H1 (cell line): Measurements from ENCODE around the gene SYT15. TPM values are rescaled to one million over a fixed set of nuclear protein-coding genes. Genes with fewer than 3 reads are reported as not detected.

ENCODE experiments used
- EGR1 ChIP-seq: IDR thresholded peaks from 2 replicates; pipeline ENCODE4 v1.6.1; 2011; ENCODE audit warnings: low read depth, low read length, borderline replicate concordance
- EZH2 ChIP-seq: fragments of 200-600 bp; sonication (generic); IDR thresholded peaks from 2 replicates; pipeline ENCODE4 v1.7.1; 2012; ENCODE audit warnings: low read depth, mild to moderate bottlenecking, moderate library complexity, low read length, inconsistent platforms; ENCODE audit not compliant: severe bottlenecking
- HDAC2 ChIP-seq, 2 experiments: fragments of 300-600 bp in 1 of 2; sonication (generic) in 1 of 2; IDR thresholded peaks; 2 replicates each; pipeline ENCODE4 v1.6.1; 2011 to 2012; ENCODE audit warnings: low read depth in 2 of 2, low read length in 2 of 2, mild to moderate bottlenecking in 2 of 2, moderate library complexity in 2 of 2, borderline replicate concordance in 1 of 2, inconsistent platforms in 1 of 2
- HDAC6 ChIP-seq: IDR thresholded peaks from one replicate; pipeline ENCODE4 v1.7.1; 2012; ENCODE audit warnings: low read depth, mild to moderate bottlenecking, inconsistent platforms, low read length, moderate library complexity
- MAFK ChIP-seq: IDR thresholded peaks from 2 replicates; pipeline ENCODE4 v1.6.1; 2012; ENCODE audit warnings: low read depth, mild to moderate bottlenecking, improper control_type of control experiment, low read length
- RAD21 ChIP-seq, 2 experiments: IDR thresholded peaks in 1 of 2; conservative IDR thresholded peaks in 1 of 2; 2 replicates each; pipeline ENCODE4 v1.6.1; 2011; ENCODE audit warnings: low read depth in 2 of 2, low read length in 2 of 2, improper control_type of control experiment in 1 of 2, inconsistent platforms in 1 of 2, mild to moderate bottlenecking in 1 of 2, moderate library complexity in 1 of 2
- RNF2 ChIP-seq: fragments of 200-900, 300-1000 bp; sonication (generic); IDR thresholded peaks from 2 replicates; pipeline ENCODE4 v1.7.1; 2016; ENCODE audit warnings: borderline replicate concordance, low read depth, mild to moderate bottlenecking, antibody characterized with exemption, low read length; ENCODE audit not compliant: poor library complexity, severe bottlenecking; ENCODE audit errors: missing control alignments
- TCF12 ChIP-seq: IDR thresholded peaks from 2 replicates; pipeline ENCODE4 v1.6.1; 2011; ENCODE audit warnings: low read depth, mild to moderate bottlenecking, low read length
- polyA plus RNA-seq, 7 experiments: library from polyadenylated mRNA; depleted of rRNA in 3 of 7; stranded (reverse) in 5 of 7; unstranded in 2 of 7; fragments of >200 nt in 5 of 7; fragments of 200-250 nt in 2 of 7; gene quantifications; 1 replicate in 5 of 7; 2 replicates in 1 of 7; 4 replicates in 1 of 7; pipeline versions ENCODE4 v1.2.1 to v1.2.3, GENCODE V29; 2011 to 2013; ENCODE audit warnings: missing spikeins in 2 of 7, mixed read lengths in 2 of 7
- total RNA-seq: library from RNA; stranded (reverse); fragmentation: NEBNext Ultra II Directional; extraction: Animal tissue kit (Norgen Biotek cat#: 25700); gene quantifications from 2 replicates; pipeline ENCODE4 v1.2.1, GENCODE V29; 2021
- TF ChIP-seq, protein P1 (sequence below): fragments of 300-600 bp; sonication (generic); IDR thresholded peaks from 2 replicates; pipeline ENCODE4 v1.7.1; 2012; ENCODE audit warnings: low read length, moderate library complexity, mild to moderate bottlenecking, inconsistent platforms; ENCODE audit not compliant: insufficient replicate concordance

The SYT15 gene
- total and polyA plus RNA-seq, 2 of the 8 experiments (the other 6 are each of a cell fraction or from before 2014, with no cell fraction given), result 0.39 to 0.61 TPM

DNA sequence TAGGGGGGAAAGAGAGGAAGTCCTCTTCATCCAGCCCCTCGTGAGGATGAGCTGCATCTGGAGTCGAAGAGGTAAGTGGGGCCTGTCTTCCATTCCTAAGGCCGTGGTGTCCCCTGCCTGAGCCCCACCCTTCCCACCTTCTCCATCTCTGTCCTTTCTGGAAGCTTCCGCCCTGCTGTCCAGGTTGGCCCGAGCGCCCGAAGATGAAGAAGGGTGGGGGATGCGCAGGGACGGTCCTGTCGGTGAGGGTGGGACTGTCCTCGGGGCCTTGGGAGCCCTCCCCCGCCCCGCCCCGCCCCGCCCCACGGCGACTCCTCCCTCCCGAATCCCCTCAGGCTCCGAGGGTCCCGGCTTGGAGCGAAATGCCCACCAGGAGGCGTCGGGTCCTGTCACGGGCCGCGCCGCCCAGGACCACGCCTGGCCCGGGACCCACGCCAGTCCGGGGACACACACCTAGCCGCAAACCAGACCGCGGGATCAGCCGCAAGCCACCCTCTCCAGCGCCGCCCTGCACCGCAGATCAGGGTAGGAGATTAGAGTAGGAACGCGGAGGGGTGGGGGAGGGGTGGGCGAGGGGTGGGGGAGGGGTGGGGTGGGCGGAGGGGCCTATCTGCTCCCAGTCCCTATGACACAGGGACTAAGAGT is 37.8 kb upstream of the SYT15 start (continued):
- TF ChIP-seq, protein P1, sequence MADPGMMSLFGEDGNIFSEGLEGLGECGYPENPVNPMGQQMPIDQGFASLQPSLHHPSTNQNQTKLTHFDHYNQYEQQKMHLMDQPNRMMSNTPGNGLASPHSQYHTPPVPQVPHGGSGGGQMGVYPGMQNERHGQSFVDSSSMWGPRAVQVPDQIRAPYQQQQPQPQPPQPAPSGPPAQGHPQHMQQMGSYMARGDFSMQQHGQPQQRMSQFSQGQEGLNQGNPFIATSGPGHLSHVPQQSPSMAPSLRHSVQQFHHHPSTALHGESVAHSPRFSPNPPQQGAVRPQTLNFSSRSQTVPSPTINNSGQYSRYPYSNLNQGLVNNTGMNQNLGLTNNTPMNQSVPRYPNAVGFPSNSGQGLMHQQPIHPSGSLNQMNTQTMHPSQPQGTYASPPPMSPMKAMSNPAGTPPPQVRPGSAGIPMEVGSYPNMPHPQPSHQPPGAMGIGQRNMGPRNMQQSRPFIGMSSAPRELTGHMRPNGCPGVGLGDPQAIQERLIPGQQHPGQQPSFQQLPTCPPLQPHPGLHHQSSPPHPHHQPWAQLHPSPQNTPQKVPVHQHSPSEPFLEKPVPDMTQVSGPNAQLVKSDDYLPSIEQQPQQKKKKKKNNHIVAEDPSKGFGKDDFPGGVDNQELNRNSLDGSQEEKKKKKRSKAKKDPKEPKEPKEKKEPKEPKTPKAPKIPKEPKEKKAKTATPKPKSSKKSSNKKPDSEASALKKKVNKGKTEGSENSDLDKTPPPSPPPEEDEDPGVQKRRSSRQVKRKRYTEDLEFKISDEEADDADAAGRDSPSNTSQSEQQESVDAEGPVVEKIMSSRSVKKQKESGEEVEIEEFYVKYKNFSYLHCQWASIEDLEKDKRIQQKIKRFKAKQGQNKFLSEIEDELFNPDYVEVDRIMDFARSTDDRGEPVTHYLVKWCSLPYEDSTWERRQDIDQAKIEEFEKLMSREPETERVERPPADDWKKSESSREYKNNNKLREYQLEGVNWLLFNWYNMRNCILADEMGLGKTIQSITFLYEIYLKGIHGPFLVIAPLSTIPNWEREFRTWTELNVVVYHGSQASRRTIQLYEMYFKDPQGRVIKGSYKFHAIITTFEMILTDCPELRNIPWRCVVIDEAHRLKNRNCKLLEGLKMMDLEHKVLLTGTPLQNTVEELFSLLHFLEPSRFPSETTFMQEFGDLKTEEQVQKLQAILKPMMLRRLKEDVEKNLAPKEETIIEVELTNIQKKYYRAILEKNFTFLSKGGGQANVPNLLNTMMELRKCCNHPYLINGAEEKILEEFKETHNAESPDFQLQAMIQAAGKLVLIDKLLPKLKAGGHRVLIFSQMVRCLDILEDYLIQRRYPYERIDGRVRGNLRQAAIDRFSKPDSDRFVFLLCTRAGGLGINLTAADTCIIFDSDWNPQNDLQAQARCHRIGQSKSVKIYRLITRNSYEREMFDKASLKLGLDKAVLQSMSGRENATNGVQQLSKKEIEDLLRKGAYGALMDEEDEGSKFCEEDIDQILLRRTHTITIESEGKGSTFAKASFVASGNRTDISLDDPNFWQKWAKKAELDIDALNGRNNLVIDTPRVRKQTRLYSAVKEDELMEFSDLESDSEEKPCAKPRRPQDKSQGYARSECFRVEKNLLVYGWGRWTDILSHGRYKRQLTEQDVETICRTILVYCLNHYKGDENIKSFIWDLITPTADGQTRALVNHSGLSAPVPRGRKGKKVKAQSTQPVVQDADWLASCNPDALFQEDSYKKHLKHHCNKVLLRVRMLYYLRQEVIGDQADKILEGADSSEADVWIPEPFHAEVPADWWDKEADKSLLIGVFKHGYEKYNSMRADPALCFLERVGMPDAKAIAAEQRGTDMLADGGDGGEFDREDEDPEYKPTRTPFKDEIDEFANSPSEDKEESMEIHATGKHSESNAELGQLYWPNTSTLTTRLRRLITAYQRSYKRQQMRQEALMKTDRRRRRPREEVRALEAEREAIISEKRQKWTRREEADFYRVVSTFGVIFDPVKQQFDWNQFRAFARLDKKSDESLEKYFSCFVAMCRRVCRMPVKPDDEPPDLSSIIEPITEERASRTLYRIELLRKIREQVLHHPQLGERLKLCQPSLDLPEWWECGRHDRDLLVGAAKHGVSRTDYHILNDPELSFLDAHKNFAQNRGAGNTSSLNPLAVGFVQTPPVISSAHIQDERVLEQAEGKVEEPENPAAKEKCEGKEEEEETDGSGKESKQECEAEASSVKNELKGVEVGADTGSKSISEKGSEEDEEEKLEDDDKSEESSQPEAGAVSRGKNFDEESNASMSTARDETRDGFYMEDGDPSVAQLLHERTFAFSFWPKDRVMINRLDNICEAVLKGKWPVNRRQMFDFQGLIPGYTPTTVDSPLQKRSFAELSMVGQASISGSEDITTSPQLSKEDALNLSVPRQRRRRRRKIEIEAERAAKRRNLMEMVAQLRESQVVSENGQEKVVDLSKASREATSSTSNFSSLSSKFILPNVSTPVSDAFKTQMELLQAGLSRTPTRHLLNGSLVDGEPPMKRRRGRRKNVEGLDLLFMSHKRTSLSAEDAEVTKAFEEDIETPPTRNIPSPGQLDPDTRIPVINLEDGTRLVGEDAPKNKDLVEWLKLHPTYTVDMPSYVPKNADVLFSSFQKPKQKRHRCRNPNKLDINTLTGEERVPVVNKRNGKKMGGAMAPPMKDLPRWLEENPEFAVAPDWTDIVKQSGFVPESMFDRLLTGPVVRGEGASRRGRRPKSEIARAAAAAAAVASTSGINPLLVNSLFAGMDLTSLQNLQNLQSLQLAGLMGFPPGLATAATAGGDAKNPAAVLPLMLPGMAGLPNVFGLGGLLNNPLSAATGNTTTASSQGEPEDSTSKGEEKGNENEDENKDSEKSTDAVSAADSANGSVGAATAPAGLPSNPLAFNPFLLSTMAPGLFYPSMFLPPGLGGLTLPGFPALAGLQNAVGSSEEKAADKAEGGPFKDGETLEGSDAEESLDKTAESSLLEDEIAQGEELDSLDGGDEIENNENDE, result no peak
- TF ChIP-seq HDAC6 (no peak), RNF2 (no peak), HDAC2 (IDR thresholded peaks at IDR 0.05; ENCODE audit: borderline replicate concordance in 1 of 2, low read depth in 2 of 2, low read length in 2 of 2) (peak; percentile 55 to 95; a peak in 3 of 4 replicates), RAD21 (IDR thresholded peaks at IDR 0.05 in 1 of 2, conservative IDR thresholded peaks at IDR 0.05 in 1 of 2; ENCODE audit: low read depth in 2 of 2, low read length in 2 of 2) (peak; percentile 41 to 57), MAFK (no peak), TCF12 (no peak), EZH2 (no peak), EGR1 (peak; percentile 8; the same call in 1 of the 2 replicates)
